NCI-H2171 (cell line): ENCODE data around the gene PDE2A.

ENCODE experiments used
- DNase-seq: peaks from one replicate; lab custom pipeline; 2025; lab: John Stamatoyannopoulos, UW

PDE2A gene

DNA sequence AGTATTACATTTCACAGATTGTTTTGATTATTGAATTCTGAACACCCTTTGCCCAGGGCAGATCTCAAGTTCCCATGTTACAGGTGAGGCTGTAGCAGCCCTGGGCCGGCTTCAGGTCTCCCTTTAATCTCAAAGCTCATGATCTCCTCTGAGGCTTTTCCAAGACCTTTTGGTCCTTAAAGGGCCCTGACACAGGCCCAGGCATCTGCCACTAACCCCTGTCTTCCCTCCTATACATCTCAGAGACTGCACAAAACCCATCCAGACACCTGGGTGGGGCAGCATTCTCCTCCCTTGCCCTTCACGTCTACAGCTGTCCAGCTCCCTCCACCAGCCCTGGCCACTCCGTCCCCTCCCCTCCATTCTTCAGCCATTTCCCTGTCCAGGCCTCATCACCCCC is 37.8 kb downstream of the PDE2A start:
- no peak for DNase-seq

DNA sequence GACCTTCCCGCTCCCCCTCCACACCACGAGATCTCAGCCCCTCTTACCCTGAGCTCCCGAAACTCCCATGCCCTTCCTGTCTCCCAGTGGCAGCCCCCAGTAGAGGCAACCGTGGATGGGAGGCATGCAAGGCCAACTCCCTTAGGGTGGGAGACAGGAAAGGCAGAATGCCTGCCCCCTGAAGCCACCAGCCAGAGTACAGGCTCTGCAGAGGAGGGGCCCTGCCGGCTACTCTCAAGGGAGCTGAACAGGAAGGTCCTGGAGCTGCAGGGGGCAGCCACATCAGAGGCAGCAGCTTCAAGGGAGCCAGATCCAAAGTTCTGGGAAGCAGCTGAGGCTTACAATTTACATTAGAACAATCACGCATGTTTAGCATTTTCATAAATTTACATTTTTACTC is 38.3 kb downstream of the PDE2A start:
- DNase-seq: no peak

DNA sequence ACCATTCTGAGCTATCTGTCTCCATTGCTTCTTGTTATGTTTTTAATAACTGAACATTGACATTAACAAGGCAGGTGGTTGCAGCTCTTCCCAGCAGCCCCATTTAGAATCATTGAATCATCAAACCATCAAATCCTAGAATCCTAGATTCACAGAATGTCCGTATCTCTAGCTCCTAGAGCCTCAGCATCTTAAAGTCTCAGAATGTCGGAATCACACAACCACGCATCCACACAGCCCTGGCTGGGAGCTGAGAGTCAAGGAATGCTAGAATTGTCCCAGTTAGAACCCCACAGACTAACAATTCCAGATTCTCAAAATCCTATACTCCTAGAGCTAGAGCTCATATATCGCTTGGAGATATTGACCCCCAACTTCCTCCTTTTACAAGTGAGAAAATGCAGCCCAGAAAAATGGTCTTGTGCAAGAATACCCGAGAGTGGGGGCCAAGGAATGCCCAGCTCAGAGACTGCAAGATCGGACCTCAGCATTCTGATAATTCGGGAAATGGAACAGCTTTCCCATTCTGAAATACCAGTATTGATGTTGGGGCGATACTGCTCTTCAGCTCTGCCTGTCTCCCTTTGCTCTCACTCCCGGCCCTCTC is 38.8 kb downstream of the PDE2A start:
- DNase-seq: no peak

GRCh38 chr11:72634472-72635095 is 39.6 kb downstream of the PDE2A start:
- DNase-seq: no peak

DNA sequence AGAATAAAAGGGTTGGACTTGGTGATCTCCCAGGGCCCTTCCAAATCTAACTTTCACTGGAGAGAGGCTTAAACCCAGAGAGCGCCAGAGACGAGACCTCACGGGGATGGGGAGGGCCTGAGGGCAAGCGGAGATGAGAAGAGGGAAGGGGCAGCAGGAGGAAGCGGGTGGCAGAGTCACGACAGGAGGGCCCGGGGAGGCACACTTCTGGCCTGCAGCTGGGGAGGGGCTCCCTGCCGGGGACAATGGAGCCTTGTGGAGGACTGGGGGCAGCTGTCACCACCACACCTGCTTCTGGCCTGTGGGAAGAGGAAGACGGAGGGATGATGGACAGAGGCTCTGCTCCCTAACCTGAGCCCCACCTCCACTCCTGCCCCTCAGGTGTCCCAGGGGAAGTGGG is 40.2 kb downstream of the PDE2A start:
- no peak for DNase-seq

GRCh38 chr11:72633068-72633467 is 41.2 kb downstream of the PDE2A start:
- no peak for DNase-seq

- DNase-seq: no peak
Measured at GRCh38 chr11:72631806-72632731, 42.2 kb downstream of the PDE2A start.

- DNase-seq: no peak
Measured at GRCh38 chr11:72630104-72630852, 43.9 kb downstream of the PDE2A start.

DNA sequence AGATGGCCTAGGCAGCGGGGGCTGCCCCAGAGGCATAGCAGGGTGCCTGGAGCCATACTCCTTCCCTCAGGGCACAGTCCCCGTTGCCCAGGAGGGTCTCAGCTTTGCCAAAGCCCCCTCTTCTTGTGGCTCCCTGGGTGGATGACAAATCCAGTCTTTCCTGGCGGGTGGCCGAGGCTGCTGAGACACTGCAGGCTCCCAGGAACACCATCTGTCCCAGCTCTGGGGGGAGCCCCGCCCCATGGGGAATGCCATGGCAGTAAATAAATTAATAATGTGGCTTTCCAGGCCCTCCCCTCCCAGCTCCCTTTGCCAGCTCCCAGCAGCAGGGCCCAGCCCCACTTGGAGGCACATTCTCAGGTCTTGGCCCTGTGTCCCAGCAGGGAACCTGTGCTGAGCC is 45.0 kb downstream of the PDE2A start:
- peak; percentile 88 for DNase-seq

DNA sequence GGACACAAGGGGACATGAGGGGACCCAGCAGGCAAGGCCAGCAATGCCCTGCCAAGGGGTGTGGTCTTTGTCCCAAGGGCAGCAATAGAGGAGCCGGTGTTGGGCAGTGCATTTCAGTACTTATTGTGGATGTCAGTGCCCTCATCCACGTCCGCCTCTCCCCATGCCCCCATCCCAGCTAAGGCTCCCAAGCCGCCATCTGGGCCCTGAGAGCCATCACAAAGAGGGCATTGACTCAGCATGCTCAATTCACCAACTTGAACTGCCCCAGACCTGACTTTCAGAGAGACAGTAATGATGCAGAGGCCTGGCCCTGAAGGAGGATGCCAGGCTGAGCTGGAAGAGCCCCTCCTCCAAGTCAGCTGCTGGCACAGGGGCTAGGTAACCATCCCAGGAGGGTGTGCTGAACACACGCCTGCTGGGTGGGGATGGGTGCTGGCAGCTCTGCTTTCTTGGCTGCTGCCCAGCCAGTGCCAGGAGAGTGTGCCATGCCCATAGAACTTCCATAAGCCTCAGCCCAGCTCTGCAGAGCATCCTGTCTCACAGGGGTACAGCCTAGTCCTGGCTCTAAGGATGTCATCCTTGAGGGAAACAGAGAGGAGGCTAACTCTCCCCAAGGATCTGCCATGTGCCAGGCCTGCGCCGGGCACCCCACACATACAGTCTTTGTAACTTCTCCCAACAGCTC is 46.5 kb downstream of the PDE2A start:
- DNase-seq: no peak

DNA sequence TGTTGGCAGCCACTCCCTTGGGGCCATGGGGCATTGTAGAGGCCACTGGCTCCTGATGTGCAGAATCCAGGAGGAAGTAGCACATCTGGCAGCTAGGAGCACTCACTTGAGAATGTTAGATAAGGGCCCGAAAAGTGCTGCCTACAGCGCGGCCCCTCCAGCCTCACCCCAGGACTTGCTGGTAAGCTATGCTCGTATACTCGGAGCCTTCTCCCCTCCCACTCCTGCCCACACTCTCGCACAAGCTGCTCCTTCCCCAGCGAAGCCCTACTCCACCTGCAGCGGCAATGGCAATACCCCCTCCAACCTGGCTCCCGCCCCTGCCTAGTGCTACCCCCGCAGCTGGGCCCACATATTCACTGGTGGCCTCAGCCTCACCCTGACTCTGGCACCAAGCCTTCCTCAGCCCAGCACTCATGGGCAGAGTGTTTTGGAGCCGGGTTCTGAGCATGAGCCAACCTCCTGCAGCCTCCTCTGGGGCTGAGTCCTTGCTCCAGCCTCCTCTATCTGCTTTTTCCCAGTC is 47.7 kb downstream of the PDE2A start:
- peak; percentile 36 for DNase-seq

DNA sequence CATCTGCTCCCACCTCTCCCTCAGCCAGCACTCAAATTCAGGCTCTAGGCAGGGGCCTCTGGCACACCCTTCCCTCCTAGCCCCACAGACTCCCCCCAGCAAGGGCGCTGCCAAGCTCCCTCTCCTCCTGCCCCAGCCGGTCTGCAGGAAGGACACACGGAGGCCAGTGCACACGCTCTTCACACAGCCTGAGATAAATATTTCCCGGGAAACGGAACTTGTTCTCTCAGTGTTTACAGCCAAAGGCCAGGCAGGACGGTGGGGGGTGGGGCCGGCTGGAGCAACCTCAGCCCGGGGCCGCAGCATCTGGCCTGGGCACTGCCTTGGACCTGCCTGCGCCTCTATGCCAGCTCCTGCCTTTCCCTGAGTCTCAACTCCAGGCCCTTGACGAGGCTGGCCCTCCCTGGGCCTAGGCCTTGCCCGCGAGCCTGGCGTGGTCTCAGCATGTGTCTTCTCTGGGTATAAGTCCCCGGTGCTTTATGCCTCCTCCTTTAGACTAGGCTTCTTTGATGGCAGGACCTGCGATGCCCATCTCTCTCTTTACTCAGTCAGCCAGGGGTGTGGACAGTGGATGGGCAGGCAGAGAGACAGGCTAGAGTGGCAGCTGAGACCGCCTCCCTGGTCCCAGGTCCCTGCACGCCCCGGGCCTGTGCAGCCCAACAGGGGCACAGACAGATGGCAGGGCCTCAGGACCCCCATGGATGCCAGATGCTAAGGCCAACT is 48.4 kb downstream of the PDE2A start:
- no peak for DNase-seq

DNA sequence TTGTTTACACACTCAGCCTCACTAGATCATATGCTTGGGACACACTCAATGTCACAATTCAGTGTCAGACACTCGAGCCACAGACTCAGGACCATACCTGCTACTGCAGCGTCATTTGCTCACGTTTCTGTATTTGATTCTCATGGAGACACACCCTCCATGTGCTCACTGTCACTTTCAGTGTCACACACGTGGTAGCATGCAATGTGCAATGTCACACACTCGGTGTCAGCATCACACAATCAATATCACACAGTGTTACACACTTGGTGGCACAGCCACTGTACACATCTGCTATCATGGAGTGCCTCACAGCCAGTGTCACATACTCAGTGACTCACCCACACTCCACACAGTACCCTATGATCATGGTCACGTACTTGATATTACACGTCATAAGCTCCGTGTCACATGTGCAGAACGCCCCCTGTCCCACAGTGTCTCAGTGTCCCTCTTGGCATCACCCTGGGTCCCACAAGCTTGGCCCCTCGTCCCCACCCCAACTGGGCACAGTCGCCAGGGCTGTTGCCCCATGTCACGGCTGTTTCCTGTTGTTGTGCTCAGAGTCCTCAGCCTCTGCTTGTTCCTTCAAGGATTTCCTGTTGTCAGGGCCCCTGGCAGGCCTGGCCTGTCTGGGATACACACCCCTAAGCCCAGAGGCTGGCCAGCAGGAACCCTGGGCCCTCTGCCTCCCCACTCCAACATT is 49.6 kb downstream of the PDE2A start:
- DNase-seq: no peak

- DNase-seq: no peak
Measured at GRCh38 chr11:72623052-72623451, 51.2 kb downstream of the PDE2A start.

- no peak for DNase-seq
Measured at GRCh38 chr11:72621008-72621610, 53.1 kb downstream of the PDE2A start.

- DNase-seq: no peak
Measured at GRCh38 chr11:72618803-72619202, 55.4 kb downstream of the PDE2A start.

DNA sequence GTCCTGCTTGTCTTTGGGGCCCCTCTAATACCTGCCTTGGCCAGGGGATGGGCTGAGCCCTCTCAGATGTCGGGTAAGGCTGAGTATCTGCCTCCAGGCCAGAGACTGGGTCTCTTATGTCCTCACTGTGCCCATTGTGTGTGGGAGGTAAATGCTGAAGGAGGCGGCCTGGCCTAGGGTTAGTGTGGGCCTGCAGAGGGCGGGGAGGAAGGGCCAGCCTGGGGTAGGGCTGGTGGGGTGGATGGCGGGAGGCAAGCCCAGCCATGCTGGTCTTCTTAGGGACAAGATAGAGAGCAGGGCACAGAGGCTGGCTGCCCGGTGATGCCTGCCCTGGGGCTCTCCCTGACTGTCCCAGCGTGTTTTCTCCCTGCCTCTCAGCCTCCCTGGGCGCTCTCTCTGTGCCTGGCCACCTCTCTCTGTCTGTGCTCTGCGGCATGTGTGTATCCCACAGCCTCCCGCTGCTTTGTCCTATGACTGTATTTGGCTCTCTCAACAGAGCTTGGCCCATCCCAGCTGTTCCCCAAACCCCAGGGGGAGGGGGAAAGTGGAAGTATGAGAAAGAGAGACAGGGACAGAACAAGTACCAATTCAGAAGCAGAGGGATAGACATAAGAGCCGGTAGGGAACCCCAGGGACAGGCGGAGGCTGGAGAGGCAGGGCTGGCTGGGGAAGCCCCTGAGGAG is 57.0 kb downstream of the PDE2A start:
- peak; percentile 53 for DNase-seq

DNA sequence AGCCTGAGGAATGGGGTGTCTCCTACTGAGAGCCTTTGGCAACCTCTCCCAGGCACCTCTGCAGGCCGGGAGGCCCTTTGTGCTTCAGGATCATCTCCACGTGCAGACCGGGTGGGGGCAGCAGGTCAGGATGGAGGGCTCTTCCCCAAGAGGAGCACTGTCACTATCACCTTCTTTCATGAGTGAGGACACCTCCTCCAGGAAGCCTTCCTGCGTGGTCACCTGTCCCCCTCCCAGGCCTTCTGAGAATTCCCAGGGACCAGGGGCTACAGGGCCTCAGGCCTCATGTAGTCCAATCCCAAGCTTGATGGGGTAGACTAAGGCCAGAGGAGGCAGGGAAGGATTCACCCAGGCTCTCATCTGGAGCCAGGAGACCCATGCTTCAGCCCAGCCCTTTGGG is 57.6 kb downstream of the PDE2A start:
- DNase-seq: no peak

DNA sequence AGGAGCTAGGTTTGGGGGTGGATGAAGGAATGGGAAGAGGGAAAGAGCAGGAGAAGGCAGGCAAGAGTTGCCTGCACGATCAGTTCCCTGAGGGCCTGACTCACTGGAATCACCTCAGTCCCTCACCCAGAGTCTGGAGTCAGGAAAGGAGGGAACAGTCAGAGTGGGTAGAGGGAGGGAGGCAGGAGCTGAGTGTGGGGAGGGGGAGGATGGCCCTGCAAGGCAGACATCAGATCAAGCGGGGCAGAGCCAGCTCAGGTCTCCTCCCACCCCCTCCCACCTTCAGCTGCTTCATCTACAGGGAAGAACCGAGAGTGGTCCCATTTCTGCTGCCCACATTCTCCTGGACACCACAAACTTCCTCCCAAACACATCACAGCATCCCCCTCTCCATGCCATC is 58.9 kb downstream of the PDE2A start:
- no peak for DNase-seq
